NCI-H1048 (cell line): ENCODE measurements around the gene OXLD1.
"Not testable (repeated sequence)": the region's sequence is repeated elsewhere in the genome, so short reads cannot be mapped to it uniquely, and the experiment has no call there.

Source experiments
- DNase-seq: peaks from one replicate; lab custom pipeline; 2025; lab: John Stamatoyannopoulos, UW

OXLD1 gene

DNA sequence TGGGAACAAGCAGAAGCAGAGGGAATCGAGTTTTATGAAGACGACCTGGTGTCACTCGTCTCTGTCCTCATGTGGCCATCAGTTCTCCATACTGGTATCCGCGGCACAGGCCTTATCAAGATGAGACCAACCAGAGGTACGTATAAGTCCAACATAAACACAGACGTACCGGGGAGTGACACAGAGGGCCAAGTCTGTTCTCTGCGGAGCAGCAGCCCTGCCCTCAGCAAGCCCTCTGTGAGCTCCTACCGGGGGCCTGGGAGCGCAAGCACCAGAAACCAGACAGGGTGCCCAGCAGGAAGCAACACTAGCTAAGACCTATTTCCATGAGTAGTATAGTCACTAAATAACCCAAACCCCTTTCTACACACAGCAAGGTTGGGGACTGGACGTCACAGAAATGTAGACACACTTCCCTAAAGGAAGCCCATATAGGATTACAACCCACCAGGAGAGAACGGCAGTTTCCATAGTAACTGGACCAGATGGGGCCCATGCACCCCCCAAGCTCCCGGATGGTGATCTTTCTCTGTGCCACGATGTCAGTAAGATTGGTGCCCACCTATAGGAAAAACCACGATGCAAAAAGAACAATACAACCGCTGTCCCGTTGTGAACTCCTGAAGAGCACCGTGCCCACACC, 16.3 kb upstream of the OXLD1 start:
- DNase-seq, result no peak

GRCh38 chr17:81681672-81682071, 15.3 kb upstream of the OXLD1 start:
- DNase-seq, result no peak

GRCh38 chr17:81680150-81680549, 13.7 kb upstream of the OXLD1 start:
- no peak for DNase-seq

DNA sequence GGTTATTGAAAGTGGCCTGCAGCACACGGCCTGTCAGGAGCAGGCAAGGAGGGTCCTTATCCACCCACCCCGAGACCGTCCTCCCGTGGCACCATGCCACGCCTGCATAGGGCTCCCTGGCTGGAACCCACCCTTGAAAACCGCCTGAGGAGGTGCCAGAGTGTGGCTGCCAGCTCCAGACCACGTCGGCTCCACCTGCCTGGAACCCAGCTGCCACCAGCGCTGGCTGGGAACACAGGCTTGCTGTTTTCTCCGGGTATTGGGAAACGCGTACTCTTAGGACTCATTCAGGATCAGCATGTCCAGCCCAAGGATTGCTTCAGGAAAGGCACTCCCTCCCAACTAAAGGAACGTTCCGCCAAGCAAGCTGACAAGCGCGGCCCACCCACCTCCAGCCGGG, 10.5 kb upstream of the OXLD1 start:
- DNase-seq, result no peak

DNA sequence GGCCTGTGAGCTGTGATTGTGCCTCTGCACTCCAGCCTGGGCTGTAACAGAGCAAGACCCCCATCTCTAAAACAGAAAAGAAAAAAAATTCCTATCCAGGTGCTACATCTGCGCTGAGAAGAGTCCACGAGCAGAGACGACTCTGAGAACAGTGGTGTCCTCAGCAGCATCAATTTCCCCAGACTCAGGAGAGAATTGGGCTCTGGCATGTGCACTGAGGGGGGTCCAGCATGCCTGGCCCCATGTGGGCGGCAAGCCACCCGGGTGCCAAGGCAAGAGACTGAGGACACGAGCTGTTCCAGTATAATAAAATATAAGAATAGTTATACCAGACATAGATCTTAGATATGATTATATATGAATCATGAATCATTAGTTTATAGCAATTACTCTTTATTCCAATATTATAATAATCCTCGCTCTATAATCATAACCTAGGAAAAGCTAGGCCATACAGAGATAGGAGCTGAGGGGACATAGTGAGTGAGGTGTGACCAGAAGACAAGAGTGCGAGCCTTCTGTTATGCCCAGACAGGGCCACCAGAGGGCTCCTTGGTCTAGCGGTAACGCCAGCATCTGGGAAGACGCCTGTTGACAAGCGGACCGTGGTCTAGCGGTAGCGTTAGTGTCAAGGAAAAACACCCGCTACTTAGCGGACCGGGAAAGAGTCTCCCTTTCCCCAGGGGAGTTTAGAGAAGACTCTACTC, 9.3 kb upstream of the OXLD1 start:
- DNase-seq, result not testable (repeated sequence)

- DNase-seq, result no peak
Observed at GRCh38 chr17:81673561-81674258, 7.3 kb upstream of the OXLD1 start.

- DNase-seq, result no peak
Observed at GRCh38 chr17:81672954-81673353, 6.5 kb upstream of the OXLD1 start.

DNA sequence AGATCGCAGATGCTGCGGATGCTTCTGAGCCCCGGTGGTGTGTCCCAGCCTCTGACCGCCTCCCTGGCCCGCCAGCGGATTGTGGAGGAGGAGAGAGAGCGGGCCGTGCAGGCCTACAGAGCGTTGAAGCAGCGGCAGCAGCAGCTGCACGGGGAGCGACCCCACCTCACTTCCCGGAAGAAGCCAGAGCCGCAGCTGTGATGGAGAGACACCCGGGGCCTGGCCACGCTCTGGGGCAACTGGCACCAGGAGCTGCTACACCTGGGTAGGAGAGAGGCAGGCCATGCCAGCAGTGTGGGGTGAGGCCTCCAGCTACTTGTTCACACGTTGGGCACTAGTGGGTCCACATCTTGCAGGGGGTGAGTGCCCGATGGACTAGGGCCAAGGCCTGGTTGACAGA, 6.1 kb upstream of the OXLD1 start:
- no peak for DNase-seq

GRCh38 chr17:81667754-81668153, 1.3 kb upstream of the OXLD1 start:
- no peak for DNase-seq

GRCh38 chr17:81666092-81666341, 388 bp downstream of the OXLD1 start:
- no peak for DNase-seq

- DNase-seq, result no peak
Observed at GRCh38 chr17:81665205-81666091, 957 bp downstream of the OXLD1 start.

DNA sequence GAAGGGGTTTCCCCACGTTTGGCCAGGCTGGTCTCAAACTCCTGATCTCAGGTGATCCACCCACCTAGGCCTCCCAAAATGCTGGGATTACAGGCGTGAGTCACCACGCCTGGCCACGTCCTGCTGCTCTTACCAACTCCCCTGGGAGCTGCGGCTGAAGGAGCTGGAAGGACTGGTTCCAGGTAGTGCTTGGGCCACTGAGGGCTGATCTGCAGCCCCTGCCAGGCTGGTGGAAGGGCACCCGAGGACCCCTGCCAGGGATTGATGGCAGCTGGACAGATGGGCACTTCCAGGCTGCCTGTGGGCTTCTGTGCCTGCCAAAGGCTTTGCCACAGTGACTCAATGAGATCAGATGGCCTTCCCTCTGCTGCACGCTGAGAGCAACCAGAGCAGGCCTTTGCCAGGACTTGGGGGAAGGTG, 2.3 kb downstream of the OXLD1 start:
- DNase-seq, result no peak

DNA sequence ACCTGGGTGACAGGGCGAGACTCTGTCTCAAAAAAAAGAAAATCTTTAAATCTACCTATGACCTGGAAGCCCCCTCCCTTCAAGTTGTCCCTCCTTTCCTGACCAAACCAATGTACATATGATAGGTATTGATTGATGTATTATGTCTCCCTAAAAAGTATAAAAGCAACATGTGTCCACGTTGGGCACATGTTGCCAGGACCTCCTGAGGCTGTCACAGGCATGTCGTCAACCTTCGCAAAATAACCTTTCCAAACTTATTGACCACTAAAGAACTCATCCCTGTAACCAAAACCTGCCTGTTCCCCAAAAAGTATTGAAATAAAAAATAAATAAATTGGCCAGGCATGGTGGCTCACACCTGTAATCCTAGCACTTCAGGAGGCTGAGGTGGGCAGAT, 4.4 kb downstream of the OXLD1 start:
- no peak for DNase-seq

- DNase-seq, result no peak
Observed at GRCh38 chr17:81660441-81660840, 6.0 kb downstream of the OXLD1 start.

GRCh38 chr17:81659038-81659437, 7.4 kb downstream of the OXLD1 start:
- no peak for DNase-seq

GRCh38 chr17:81656835-81657234, 9.6 kb downstream of the OXLD1 start:
- DNase-seq, result no peak

- DNase-seq, result no peak
Observed at GRCh38 chr17:81656118-81656743, 10.2 kb downstream of the OXLD1 start, which contains the start of gene PDE6G. Gene PDE6G (minus strand): TSS chr17:81656542. CDS start chr17:81653305, 3,237 bp downstream.

GRCh38 chr17:81655378-81656117, 10.9 kb downstream of the OXLD1 start:
- DNase-seq, result no peak

DNA sequence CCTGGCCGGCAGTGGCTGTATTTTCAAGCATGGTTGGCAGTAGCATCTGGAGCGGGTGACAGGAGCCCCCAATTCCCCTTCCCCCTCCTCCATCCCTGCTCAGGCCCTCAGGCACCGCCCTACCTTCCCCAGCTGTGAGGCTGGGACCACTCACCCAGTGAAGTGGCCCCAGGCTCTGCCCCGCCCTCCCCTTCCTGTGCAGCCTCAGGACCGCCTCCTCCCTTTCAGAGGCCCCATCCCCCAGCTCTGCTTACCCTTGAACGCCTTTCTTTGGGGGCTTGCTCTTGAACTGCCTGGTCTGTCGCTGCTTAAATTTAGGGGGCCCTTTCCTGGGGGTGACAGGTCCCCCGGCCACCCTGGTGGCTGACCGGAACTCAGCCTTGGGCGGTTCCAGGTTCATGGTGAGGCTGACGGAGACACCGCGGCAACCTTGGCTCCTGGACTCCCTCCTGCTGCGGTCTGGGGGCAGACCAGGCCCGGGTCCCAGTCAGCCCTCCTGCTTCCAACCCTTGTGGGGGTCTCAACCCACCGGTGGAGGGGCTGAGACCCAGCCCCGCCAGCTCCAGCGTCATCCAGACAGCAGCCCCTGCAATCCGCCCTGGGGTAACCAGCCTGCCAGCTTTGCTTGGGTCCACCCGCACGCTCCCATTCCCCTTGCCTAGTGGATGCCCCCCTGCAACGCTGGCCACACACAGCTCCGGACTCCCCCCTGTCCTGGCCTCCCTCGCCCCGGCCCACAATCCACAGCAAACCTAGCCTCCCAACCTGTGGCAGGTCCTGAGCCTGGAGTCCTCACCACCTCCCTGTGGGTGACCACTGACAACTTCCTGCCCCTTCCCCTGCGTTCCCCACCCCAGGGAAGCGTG, 13.3 kb downstream of the OXLD1 start:
- DNase-seq, result no peak

GRCh38 chr17:81651692-81652091, 14.7 kb downstream of the OXLD1 start:
- no peak for DNase-seq
